Uterus (tissue), 2 donors: ENCODE data around the gene ATG16L1.

Experiments
- POLR2A ChIP-seq, 2 donors: fragments of 450-650 bp; IDR thresholded peaks; one replicate each; pipeline ENCODE4 v1.6.1; 2016; ENCODE audit warnings: antibody characterized with exemption in 2 of 2, mild to moderate bottlenecking in 1 of 2, moderate library complexity in 1 of 2
- TF ChIP-seq, protein P1 (sequence below), 4 experiments: fragments of 200-600 bp in 2 of 4; fragments of 450-650 bp in 2 of 4; sonication (generic) in 2 of 4; IDR thresholded peaks; one replicate each; pipeline ENCODE4 v1.5.1; 2016 to 2019; ENCODE audit warnings: antibody characterized with exemption in 4 of 4, mild to moderate bottlenecking in 2 of 4, moderate library complexity in 1 of 4

DNA sequence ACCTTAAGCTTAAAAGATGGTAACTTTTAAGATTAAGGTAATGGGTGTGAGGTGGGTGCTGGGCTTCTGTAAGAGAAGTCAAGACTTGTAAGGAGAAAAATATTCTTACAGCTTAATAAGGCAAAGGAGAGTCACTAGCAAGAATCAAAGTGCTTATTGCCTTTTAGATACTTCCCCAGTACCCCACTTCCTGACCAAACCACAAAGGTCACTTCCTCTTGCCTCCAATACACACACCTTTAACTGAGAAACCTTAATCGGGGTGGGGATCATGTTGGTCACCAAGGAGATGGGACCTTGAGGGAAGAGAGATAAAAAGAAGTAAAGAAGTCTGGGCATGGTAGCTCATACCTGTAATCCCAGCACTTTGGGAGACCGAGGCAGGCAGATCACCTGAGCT, 10.6 kb upstream of the ATG16L1 start:
- TF ChIP-seq, protein P1, sequence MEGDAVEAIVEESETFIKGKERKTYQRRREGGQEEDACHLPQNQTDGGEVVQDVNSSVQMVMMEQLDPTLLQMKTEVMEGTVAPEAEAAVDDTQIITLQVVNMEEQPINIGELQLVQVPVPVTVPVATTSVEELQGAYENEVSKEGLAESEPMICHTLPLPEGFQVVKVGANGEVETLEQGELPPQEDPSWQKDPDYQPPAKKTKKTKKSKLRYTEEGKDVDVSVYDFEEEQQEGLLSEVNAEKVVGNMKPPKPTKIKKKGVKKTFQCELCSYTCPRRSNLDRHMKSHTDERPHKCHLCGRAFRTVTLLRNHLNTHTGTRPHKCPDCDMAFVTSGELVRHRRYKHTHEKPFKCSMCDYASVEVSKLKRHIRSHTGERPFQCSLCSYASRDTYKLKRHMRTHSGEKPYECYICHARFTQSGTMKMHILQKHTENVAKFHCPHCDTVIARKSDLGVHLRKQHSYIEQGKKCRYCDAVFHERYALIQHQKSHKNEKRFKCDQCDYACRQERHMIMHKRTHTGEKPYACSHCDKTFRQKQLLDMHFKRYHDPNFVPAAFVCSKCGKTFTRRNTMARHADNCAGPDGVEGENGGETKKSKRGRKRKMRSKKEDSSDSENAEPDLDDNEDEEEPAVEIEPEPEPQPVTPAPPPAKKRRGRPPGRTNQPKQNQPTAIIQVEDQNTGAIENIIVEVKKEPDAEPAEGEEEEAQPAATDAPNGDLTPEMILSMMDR (IDR thresholded peaks at IDR 0.05), result no peak
- TF ChIP-seq POLR2A (IDR thresholded peaks at IDR 0.05), result no peak
